Motor neuron (in vitro differentiated cells): ENCODE data around the gene FNDC3B. TPM values are rescaled to one million over a fixed set of nuclear protein-coding genes. Genes with fewer than 3 reads are reported as not detected.

Source experiments
- ATAC-seq, 8 experiments: fragments of 200-7000 bp; cut with Tn5 transposase; replicated peaks in 6 of 8; 2 replicates each; pipeline ENCODE4 v1.8.0; 2021; ENCODE audit warnings: mild to moderate bottlenecking in 8 of 8, moderate library complexity in 8 of 8
- H3K27ac ChIP-seq, 2 donors: fragments of 250-450 bp; sonication (Bioruptor Pico); 2 replicates each; pipeline ENCODE4 v1.9.0; 2021; ENCODE audit warnings: antibody characterized with exemption in 2 of 2, mild to moderate bottlenecking in 2 of 2, moderate library complexity in 1 of 2
- H3K4me1 ChIP-seq, 2 donors: fragments of 250-450 bp; sonication (Bioruptor Pico); replicated peaks in 1 of 2; 2 replicates each; pipeline ENCODE4 v1.6.1; 2021; ENCODE audit warnings: antibody characterized with exemption in 2 of 2, mild to moderate bottlenecking in 2 of 2, moderate library complexity in 1 of 2
- H3K4me3 ChIP-seq, 5 donors: fragments of 250-450 bp; sonication (Bioruptor Pico); 2 replicates each; pipeline ENCODE4 v1.9.0; 2021; ENCODE audit warnings: antibody characterized with exemption in 5 of 5, mild to moderate bottlenecking in 5 of 5, moderate library complexity in 4 of 5
- WGBS, 10 experiments: fragments of 450-650 bp; shearing (Covaris generic); methylation state at CpG; one replicate each; pipeline ENCODE4 v1.0.0; 2022; 5-methylcytosine and 5-hydroxymethylcytosine counted together
- in situ Hi-C, 9 experiments: fragments of 400-800 bp; cut with MboI; loops; one replicate each; pipeline ENCODE4 v1.15.0; 2021; ENCODE audit warnings: low sequenced_read_pairs in 9 of 9, low pct_unique_long_range_greater_than_20kb in 2 of 9; ENCODE audit not compliant: unreplicated experiment in 9 of 9
- total RNA-seq, 8 experiments: library from RNA; unstranded; fragments of 300-600 nt; gene quantifications; 2 replicates each; pipeline versions ENCODE4 v1.2.3 to v1.2.4, GENCODE V29; 2022

The FNDC3B gene
- total RNA-seq, 8 experiments from 2014 or later = 12.4 to 77.0 (median 36.6) TPM

DNA sequence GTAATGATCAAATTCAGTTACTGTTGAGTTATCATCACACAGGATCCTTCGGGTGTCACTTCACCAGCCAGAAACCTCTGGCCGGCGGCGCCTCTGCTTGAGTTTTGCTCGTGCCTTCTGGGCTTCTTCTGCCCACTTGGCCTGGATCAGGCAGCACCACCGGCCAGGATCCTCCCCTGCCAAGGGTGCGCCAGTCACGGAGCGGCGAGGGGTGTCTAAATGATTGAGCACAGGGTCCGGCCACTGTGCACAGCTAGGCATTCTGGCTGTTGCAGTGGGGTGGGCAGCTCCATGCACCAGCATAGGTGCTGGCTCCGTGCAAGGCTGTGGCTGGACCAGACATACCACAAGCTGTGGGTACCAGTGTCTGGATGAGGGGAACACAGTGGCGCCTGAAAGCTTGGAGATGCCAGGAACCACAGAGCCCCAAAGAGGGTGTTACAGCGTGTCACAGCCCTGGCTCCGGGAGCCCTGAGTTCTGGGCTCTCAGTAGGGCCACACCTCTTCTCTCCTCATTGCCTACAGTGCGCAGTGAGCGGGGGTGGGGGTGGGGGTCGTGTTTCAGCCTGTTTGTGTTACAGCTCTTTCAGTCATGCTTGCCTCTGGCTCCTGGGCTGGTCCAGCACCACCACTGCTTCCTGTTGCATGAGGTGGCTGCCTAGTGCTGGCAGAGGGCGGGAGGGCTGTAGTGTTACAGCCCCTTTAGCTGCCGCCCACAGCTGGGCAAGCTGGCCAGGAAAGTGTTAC lies 169.4 kb downstream of the FNDC3B start:
- Histone ChIP-seq H3K4me1 (peaks cover 14 to 18% of the 10 kb centered on the region in 2 donors), H3K4me3 (no peak overlapping the region), H3K27ac (no peak overlapping the region)
- 90 to 100% (median 98%) methylated on average over 1 to 9 of the region's 20 CpGs; no CpG with 5 or more reads in 2 of the 10 experiments for WGBS, 10 experiments
- in situ Hi-C loops = no loop called here
- peak in 1 of 8 experiments; percentile 25 for ATAC-seq

DNA sequence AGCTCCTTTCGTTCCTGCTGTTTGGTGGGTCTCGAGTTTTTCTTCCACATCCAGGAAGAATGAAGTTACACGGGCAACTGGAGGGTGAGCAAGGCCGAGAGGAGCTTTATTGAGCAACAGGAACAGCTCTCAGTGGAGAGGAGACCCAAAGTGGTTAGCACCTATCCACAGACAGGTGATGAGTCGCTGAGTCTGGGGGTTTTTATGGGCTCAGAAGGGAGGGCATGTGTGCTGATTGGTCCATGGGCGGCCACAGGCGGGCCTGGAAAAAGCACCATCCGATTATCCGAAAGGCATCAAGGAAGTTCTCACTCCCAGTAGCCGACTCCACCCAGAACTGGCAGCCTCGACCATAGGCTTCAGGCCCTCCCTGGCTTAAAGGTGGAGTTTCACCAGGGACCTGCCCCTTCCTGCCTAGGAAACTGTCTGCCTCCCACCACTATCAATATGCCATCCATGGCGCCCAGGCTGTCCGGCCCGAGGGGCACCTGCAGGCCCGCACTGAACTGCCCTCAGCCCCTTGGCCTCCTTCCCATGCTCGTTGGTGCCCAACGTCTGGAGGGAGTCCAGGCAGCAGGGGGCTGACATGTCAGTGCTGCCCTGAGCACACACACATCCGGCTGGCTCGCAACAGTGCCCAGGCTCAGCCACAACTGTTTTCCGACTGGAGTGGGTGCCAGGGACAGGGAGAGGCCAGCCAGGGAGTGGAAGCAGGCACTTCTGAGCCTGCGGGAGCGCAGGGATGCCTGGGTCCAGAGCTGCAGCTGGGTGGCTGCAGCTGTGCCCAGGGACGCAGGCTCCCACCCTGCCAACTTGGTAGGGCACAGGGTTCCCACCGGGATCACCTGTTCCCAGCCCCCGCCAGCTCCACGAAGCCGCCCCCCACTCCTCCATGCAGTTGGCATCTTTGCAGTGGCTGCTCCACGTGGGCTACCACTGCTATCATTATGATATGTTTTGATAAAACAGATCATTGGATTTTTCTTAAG lies 170.2 kb downstream of the FNDC3B start:
- 0 to 100% (median 86%) methylated on average over 1 to 9 of the region's 28 CpGs; no CpG with 5 or more reads in 3 of the 10 experiments for WGBS, 10 experiments
- in situ Hi-C loops = no loop called here
- peak in 3 of 8 experiments; percentile 15 to 65 (median 34) for ATAC-seq
- no peak overlapping the region for H3K4me3 ChIP-seq
- peaks cover 5 to 11% of the 10 kb centered on the region in 2 donors for H3K4me1 ChIP-seq
- H3K27ac ChIP-seq = no peak overlapping the region

- 39 to 100% (median 90%) methylated on average over 1 to 4 of the region's 4 CpGs for WGBS, 10 experiments
- Histone ChIP-seq H3K4me3 (no peak overlapping the region), H3K27ac (no peak overlapping the region), H3K4me1 (peaks cover 0 to 3% of the 10 kb centered on the region in 2 donors)
- in situ Hi-C loops = no loop called here
- ATAC-seq = no peak
Measured at GRCh38 chr3:172210355-172210754, 171.0 kb downstream of the FNDC3B start.

GRCh38 chr3:172211123-172211522 lies 171.7 kb downstream of the FNDC3B start:
- Histone ChIP-seq H3K4me3 (no peak overlapping the region), H3K27ac (no peak overlapping the region), H3K4me1 (peaks cover 0 to 3% of the 10 kb centered on the region in 2 donors)
- ATAC-seq = no peak
- 50 to 100% (median 82%) methylated on average over 1 to 2 of the region's 2 CpGs; no CpG with 5 or more reads in 2 of the 10 experiments for WGBS, 10 experiments
- in situ Hi-C loops = no loop called here

GRCh38 chr3:172213200-172213599 lies 173.8 kb downstream of the FNDC3B start:
- peak in 1 of 8 experiments; percentile 59 for ATAC-seq
- peaks cover 3 to 11% of the 10 kb centered on the region in 2 donors for H3K4me1 ChIP-seq
- in situ Hi-C loops = no loop called here
- no peak overlapping the region for H3K4me3 ChIP-seq
- H3K27ac ChIP-seq = no peak overlapping the region
- WGBS, 10 experiments = 73 to 100% (median 98%) methylated on average over 1 to 2 of the region's 2 CpGs; no CpG with 5 or more reads in 2 of the 10 experiments

GRCh38 chr3:172213904-172214303 lies 174.5 kb downstream of the FNDC3B start:
- H3K4me3 ChIP-seq = no peak overlapping the region
- H3K27ac ChIP-seq = no peak overlapping the region
- peaks cover 3 to 11% of the 10 kb centered on the region in 2 donors for H3K4me1 ChIP-seq
- peak in 1 of 8 experiments; percentile 71 for ATAC-seq
- in situ Hi-C loops = no loop called here
- 86 to 94% (median 90%) methylated on average over 1 to 3 of the region's 4 CpGs; no CpG with 5 or more reads in 3 of the 10 experiments for WGBS, 10 experiments

- Histone ChIP-seq H3K4me1 (peaks cover 2 to 11% of the 10 kb centered on the region in 2 donors), H3K27ac (no peak overlapping the region), H3K4me3 (no peak overlapping the region)
- WGBS, 10 experiments = 79 to 100% (median 94%) methylated on average over 2 to 4 of the region's 5 CpGs; no CpG with 5 or more reads in 2 of the 10 experiments
- in situ Hi-C loops = no loop called here
- no peak for ATAC-seq
Measured at GRCh38 chr3:172216267-172216666, 176.9 kb downstream of the FNDC3B start.

GRCh38 chr3:172216911-172217310 lies 177.5 kb downstream of the FNDC3B start:
- ATAC-seq = no peak
- H3K4me1 ChIP-seq = peaks cover 4 to 17% of the 10 kb centered on the region in 2 donors
- WGBS, 10 experiments = 33 to 100% (median 90%) methylated on average over 1 to 3 of the region's 3 CpGs; no CpG with 5 or more reads in 3 of the 10 experiments
- in situ Hi-C loops = no loop called here
- no peak overlapping the region for H3K4me3 ChIP-seq
- H3K27ac ChIP-seq = no peak overlapping the region

GRCh38 chr3:172217877-172218276 lies 178.5 kb downstream of the FNDC3B start:
- Histone ChIP-seq H3K4me3 (no peak overlapping the region), H3K27ac (no peak overlapping the region), H3K4me1 (peaks cover 11 to 24% of the 10 kb centered on the region in 2 donors)
- in situ Hi-C loops = no loop called here
- ATAC-seq = no peak
- 40 to 89% (median 73%) methylated on average over 2 to 5 of the region's 5 CpGs for WGBS, 10 experiments

DNA sequence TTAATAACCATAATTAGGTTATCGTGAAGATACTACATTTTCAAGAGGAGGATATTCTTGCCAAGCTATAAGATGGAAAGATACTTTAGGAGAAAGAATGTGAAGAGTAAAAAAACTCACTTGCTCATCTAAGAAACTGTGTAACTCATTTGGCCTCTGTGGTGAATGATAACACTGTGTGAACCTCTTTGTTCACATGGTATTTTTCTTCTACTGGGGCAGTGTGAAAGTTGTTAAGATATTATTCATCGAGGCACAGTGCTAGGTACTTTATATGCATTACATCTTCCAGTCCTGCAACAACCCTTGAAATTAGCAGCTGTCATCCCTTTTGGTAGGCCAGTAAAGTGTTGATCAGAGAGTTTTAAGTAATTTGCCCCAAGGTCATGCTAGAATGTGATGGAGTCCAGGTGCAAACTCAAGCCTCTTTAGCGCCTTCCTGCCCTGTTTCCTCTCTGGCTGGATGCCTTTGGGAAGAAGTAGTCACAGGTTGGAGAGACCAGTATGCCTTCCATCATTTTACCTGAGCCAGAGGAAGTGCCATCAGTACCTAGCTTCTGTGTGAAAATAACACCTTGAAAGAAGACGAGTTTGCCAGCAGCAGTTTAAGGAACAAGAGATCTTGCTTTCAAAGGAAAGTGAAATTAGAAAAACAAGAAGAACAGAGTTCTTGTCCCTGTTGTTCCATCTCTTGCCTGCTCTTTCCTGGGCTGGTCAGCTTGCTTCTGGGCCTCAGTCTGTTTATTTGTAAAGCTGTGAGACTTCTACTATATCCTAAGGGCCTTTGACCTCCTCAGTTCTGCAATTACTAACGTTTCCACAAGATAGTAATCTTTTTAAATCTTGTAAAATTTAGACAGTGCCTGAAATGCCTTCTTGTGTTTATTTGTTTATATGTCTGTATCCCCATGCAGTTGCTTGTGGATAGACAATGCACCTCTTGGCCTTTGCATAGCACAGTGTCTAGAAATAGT lies 179.3 kb downstream of the FNDC3B start:
- in situ Hi-C loops = no loop called here
- Histone ChIP-seq H3K4me3 (no peak overlapping the region), H3K4me1 (peaks cover 19 to 30% of the 10 kb centered on the region in 2 donors), H3K27ac (no peak overlapping the region)
- WGBS, 10 experiments = 26 to 100% (median 75%) methylated on average over 2 to 5 of the region's 5 CpGs; no CpG with 5 or more reads in 1 of the 10 experiments
- peak in 1 of 8 experiments; percentile 24 for ATAC-seq

DNA sequence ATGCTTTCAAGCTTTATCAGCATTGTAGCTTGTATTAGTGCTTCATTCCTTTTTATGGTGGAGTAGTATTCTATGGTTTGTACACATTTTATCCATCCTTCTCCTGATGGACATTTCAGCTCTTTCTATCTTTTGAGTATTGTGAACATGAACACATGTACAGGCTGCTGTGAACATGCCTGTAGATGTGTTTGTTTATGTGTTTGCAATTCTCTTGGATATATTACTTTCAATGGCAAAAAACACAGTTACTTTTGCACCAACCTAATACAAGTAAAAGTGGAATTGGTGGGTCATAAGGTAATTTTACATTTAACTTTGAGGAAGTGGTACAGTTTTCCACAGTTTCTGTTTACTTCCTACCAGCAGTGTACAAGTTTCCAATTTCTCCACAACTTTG lies 180.4 kb downstream of the FNDC3B start:
- H3K4me3 ChIP-seq = no peak overlapping the region
- ATAC-seq = no peak
- H3K27ac ChIP-seq = no peak overlapping the region
- peaks cover 30 to 40% of the 10 kb centered on the region in 2 donors for H3K4me1 ChIP-seq
- in situ Hi-C loops = no loop called here

DNA sequence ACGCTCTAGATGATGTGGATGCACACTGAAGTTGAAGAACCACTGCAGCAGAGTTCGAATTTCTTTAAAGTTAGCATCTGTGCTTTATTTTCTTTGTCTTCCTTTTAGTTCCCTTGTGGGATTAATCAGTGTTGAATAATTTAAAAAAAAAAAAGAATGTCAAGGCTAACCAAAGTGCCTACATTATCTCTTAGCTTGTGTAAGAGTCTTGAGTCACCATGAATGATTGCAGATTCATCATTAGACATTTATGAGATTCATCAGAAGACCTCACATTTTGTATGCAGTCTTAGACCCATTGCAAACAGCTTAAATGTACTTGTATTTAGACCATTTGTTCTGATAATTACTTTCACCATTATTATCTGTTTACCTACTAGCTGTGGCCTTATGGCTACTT lies 182.2 kb downstream of the FNDC3B start:
- H3K4me3 ChIP-seq = no peak overlapping the region
- peaks cover 31 to 39% of the 10 kb centered on the region in 2 donors for H3K4me1 ChIP-seq
- H3K27ac ChIP-seq = no peak overlapping the region
- in situ Hi-C loops = no loop called here
- 7 to 100% (median 61%) methylated on average over 1 to 2 of the region's 2 CpGs for WGBS, 10 experiments
- ATAC-seq = peak in 6 of 8 experiments; percentile 25 to 69 (median 62)
